Measurements from ENCODE around the gene AGPAT2.

DNA sequence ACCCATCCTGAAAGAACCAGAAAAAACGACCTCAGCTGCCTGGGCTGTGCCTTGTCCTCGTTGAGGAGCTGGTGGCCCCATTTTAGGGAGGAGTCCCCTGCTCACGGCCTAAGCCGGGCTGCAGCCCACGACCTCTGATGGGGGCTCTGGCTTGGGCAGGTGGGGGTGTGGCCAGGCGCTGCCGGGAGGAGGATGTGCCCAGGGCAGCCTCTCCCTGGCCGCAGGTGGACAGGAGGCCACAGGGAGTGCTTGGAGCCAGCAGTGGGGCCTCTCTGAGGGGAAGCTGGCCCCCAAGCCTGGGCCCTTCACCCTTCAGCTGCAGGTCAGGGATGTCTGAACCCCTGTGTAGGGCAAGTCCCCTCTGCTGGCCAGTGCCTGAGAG, 27.6 kb upstream of the AGPAT2 start:
- no peak for TF ChIP-seq GATA2 (IDR thresholded peaks at IDR 0.05; ENCODE audit: low read depth, low read length)
- no peak for TF ChIP-seq GATA3 (IDR thresholded peaks at IDR 0.05; ENCODE audit: low read depth, low read length)

All from SH-SY5Y (cell line).